HS-5 (cell line): ENCODE data around the gene MYOCOS.
"Not testable (repeated sequence)": the region's sequence is repeated elsewhere in the genome, so short reads cannot be mapped to it uniquely, and the experiment has no call there.

Experiments used
- DNase-seq: peaks from one replicate; pipeline ENCODE4 v3.0.0-alpha.2; 2012; ENCODE audit warnings: low read depth

MYOCOS gene, protein sequence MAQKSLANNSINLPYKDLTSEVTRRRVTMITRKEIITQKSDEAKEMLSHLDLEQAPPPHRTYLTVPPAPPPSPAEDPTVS

DNA sequence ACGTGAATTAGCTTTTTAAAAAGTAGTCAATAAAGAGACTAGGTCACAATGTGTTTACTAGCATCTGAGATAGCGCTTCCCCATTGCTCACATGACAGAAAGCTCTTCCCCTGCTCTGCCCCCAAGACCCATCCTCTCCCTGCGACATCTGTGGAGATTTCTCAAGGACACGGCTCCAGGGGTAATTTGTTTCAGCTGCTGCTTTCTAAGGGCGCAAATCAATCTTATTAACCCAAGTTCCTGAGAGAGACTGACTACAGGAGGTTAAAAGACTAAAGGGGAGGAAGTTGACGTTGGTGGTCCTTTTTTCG lies at the start of gene MYOCOS:
TSS of gene MYOCOS (plus strand) at position 92 of the 311 bp plus-strand sequence. CDS start 1,641 bp downstream, outside the sequence.
- no peak for DNase-seq

DNA sequence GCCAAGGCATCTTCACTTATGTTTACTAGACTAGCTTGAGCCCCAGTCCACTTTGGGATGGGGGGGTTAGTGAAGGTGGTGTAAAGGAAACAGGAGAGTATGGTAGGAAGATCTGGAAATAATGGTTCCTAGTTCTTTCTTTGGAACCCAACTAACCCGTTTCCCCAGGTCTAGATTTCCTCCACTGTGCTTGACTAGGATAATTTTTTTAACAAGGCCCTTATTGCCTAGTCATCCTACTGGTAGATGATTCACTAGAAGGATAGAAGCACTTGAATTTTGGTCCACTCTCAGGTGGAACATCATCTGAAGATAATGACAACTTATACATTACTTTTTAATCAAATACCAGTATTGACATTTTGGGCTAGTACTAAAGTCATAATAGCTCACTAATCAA lies 45.9 kb upstream of the MYOCOS start:
- DNase-seq, result no peak

DNA sequence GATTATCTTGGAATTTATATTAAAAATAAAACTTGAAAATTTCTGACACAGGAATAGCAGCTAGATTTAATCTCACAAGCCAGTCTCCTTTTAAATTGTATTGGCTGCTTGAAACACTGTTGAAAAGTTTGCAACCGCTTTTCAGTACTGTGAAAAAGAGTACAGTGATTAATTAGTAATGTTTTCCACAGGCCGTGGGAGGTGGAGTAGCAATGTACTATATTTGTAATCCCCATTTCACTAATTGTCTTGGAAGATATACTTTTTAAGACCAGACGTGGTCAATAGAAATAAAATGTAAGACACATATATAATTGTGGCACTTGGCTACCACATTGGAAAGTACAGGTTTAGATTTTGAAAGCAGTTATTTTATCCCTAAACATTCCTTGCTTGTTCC lies 40.8 kb upstream of the MYOCOS start:
- DNase-seq, result no peak

DNA sequence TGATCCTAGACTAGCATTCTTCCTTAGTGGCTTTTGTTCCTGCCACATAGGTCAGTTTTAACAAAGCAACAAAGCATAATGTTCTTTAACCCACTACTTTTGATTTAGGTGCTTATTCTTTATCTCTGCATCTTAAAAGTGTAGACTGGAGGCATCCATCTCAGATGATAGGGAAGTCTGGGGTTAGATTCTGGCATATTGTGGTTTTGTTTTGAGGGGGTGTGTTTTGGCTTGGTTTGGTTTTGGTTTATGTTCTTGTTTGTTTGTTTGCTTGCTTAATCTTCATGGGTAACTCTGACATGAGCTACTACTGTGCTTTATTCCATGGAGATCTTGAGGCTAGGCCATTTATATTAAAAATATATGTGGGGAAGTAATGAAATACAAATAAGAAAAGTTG lies 40.3 kb upstream of the MYOCOS start:
- no peak for DNase-seq

DNA sequence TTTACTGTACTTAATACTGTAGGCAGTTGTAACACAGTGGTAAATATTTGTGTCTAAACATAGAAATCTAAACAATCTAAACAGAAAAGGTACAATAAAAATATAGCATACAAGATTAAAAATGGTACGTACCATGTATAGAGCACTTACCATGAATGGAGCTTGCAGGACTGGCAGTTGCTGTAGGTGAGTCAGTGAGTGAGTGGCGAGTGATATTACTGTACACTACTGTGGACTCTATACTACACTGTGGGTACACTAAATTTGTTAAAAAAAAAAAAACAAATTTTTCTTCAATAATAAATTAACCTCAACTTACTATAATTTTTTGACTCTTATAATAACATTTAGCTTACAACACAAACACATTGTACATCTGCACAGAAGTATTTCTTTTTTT lies 39.5 kb upstream of the MYOCOS start:
- DNase-seq, result no peak

DNA sequence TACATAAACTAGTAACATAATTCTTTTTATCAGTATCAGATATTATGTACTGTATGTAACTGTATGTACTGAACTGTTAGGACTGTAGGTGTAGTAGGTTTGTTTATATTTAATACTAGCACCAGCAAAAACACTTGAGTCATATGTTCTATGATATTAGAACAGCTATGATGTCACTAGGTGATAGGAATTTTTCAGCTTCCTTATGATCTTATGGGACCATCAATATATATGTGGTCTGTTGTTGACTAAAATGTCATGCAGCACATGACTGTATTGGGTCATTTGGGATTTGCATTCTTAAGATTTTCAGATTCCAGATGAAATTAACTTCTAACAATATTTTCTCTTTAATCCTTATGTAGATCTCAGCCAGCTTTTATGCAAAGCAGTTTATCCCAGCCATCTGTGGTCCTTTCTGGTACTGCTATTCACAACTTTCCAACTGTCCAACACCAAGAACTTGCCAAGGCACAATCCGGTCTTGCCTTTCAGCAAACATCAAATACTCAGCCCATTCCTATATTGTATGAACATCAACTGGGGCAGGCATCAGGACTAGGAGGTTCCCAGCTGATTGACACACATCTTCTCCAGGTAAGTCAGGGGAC lies 38.3 kb upstream of the MYOCOS start:
- no peak for DNase-seq

DNA sequence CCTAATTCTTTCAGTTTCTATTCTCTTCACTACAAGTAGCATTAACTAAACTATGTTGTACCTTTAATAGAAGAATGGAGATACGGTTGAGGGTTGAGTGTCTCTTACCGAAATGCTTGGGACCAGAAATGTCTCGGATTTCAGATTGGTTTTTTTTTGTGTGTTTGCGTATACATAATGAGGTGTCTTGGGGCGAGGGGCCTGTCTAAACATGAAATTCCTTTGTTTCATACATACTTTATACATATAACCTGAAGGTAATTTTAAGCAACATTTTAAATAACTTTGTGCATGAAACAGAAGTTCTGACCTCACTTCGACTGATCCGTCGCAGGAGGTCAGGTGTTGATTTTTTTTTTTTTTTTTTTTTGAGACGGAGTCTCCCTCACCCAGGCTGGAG lies 36.3 kb upstream of the MYOCOS start:
- no peak for DNase-seq

DNA sequence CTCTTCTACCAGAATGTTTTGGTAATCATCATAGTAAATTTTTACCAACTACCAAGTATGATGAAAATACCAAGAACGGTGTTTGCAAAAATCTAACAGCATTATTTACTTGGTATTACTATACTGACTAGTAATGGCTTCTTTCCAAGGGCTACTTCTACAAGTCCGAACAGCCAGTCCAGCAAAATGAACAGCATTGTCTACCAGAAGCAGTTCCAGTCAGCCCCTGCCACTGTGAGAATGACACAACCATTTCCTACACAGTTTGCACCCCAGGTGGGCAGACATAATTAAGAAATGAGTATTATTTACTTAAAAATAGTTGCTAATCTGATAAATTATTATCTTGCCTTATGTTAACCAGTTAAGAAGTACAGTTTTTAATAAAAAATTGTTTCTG lies 33.8 kb upstream of the MYOCOS start:
- no peak for DNase-seq

DNA sequence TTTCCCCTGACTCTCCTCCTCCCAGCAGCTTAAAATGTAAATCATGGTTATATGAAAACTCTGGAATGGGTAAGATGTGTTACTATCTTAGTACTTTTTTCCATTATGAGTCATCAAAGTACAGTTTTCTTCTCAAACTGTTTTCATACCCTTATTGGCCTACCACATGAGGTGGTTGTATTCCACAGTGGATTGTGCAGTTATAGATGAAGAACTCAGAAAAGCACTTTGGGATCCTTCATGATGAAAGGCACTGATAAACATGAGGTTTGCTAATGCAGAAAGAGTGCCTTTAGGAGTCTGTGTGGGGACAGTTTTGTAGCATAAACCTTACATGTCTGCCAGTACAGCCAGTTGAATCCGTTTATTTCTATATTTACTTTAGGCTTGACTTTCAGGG lies 32.0 kb upstream of the MYOCOS start:
- DNase-seq, result no peak

DNA sequence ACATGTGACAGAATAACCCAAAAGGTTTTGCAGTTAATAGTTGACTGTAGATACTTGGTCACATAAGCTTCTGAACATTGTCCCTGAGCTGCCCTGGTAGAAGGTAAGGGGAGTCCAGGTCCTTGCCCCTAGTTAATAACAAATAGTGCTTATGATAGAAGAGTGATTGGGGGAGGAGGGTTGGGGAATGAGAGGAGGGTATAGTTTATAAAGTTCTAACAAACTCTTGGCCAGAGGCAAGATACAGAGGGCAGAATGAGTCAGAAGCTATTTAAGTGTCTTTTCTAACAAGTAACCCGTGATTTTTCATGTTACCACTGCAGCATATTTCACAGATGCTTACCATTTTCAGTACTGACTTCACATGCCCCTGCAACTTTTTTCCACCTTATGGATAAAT lies 26.7 kb upstream of the MYOCOS start:
- DNase-seq, result no peak

DNA sequence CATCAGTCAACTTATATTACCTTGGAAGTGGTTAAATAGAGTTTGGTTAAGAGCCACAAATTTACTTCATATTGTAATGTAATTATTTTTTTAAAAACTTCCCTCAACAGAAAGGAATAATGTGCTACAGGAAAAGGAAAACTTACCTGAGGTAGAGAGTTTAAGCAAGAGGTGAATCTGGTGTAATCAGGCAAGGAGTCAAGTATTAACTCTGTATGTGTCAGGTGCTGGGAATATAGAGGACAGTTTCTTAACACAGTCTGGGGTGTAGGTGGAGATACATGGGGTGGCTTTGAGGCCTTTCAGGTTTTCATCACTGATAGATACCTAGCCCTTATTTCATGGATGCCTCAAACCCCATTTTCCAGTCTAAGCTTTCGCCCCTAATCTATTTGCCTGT lies 25.9 kb upstream of the MYOCOS start:
- DNase-seq, result no peak

DNA sequence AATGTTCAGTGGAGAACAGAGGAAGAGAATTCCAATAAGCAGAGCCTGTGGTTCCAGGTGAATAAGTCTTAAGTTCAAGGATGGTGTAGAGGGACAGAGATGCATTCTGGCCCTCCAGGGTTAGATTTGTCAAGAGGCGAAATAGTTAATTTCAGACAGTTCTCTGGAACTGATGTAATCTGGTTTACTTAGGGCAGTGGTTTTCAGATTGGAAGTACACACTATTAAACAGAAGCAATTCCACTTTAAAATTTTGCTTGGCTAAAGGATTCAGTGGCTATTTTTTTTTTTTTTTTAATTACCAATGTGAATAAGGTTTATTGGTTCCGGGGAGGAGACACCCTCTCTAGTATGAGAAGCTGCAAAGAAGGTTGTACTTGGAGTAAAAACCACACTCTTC lies 25.3 kb upstream of the MYOCOS start:
- no peak for DNase-seq

DNA sequence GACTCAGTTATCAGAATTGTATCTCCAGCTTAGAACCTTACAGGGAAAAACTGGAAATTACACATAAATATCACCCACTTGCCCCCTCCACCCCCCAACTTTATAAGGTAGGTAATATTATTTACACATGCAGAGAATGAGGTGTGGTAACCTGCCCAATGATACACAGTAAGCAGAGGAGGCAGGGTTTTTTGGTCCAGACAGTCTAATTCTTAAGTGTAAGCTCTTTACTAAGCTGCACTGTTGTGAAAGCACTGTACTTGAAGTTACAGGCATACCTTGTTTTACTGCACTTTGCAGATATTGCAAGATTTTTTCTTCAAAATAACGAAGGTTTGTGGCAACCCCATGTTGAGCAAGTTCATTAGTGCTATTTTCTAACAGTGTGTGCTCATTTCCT lies 24.8 kb upstream of the MYOCOS start:
- no peak for DNase-seq

DNA sequence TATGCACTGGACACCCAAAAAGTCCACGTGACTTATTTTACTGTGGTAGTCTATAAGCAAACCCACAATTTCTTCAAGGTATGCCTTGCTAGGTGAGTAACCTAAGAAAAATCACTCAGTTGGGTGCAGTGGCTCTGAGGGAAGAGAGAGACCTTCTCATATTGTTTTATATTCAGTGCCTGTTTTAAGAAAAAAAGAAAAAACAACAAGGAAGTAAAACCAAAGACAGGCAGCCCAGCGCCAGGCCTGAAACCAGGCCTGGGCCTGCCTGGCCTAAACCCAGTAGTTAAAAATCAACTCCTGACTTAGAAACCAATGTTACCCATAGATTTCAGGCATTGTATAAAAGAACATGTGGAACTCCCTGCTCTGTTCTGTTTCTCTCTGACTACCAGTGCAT lies 21.7 kb upstream of the MYOCOS start:
- not testable (repeated sequence) for DNase-seq

DNA sequence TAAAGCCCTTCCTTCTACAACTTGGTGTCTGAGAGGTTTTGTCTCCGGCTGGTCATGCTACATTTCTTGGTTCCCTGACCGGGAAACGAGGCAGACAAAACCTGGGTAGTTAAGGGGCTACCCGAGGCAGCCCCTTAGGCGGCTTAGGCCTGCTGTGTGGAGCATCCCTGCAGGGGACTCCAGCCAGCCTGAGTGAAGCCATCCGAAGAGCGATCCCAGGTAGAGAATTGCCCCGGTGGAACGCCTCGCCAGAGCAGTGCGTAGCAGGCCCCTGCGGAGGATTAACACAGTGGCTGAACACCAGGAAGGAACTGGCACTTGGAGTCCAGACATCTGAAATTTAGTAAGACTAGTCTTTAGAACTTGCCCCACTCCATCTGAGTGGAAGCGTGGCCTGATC lies 21.2 kb upstream of the MYOCOS start:
- DNase-seq, result no peak

DNA sequence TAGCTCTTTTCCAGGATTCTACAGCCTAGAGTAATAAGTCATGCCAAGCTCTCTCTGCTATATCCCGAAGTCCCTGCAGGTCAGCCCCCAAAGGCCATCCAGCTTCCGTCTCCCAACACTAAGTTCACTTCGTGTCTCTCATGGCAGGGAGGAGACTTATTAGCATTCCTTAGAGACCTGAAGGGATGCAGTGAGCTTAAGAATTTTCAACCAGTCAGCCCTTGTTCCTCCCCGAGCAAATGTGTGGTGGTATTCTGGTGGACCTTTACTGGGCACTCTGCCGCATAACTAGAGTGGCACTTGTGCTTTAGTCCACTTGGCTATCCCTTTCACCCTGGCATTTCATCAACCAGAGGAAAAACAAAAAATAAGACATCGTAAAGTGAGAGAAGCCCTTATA lies 19.0 kb upstream of the MYOCOS start:
- DNase-seq, result not testable (repeated sequence)

DNA sequence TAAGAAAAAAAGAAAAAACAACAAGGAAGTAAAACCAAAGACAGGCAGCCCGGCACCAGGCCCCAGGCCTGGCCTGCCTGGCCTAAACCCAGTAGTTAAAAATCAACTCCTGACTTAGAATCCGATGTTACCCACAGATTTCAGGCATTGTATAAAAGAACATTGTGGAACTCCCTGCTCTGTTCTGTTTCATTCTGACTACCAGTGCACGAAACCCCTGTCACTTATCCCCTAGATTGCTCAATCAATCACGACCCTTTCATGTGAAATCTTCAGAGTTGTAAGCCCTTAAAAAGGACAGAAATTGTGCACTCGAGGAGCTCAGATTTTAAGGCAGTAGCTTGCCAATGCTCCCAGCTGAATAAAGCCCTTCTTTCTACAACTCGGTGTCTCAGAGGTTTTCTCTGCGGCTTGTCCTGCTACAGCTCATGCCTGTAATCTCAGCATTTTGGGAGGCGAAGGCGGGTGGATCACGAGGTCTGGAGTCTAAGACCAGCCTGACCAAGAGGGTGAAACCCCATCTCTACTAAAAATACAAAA lies 15.6 kb upstream of the MYOCOS start:
- DNase-seq, result no peak

DNA sequence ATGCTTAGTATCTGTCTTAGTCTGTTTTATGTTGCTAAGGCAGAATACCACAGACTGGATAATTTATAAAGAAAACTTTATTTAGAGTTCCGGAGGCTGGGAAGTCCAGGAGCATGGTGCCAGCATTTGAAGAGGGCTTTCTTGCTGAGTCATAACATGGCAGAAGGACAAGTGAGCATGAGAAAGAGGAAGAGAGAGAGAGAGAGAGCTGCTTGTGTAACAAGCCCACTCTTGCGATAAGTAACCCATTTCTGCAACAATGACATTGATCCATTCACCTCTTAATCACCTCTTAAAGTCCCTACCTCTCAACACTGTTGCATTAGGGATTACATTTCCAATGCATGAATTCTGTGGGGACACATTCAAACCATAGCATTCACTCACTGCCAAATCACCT lies 11.7 kb upstream of the MYOCOS start:
- no peak for DNase-seq

DNA sequence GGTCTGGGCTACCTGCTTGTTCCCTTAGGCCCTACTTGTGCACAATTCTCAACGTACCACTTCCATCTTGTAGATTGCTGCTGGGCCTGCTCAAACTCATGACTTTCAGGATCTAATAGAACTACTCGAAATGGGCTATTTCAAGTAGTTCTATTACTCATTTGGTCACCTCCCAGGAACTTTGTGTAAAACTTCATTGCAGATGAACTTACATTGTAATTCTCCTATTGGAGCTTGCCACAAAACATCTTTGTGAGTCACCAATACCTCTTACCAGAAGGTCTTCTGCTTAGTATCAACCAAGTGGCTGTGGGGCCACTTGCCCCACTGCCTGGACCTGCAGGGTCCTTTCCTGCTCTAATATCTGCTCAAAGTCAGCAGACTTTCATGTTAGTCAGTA lies 10.7 kb upstream of the MYOCOS start:
- no peak for DNase-seq

DNA sequence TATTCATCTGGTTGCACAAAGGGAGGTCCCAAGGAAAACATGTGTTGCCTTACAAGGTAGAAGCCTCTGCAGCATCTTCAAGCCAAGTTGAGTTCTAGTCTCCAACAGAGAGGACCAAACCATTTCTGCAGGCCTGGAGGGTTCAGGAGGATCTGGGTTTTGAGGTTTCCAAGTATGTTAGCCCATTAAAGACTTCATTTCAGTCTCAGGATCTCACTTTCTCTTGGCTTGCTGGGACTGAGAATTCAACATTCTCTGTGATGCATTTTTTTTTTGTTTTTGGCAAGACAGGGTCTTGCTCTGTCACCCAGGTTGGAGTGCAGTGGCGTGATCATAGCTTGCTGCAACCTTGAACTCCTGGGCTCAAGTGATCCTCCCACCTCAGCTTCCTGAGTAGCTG lies 8.8 kb upstream of the MYOCOS start:
- no peak for DNase-seq

DNA sequence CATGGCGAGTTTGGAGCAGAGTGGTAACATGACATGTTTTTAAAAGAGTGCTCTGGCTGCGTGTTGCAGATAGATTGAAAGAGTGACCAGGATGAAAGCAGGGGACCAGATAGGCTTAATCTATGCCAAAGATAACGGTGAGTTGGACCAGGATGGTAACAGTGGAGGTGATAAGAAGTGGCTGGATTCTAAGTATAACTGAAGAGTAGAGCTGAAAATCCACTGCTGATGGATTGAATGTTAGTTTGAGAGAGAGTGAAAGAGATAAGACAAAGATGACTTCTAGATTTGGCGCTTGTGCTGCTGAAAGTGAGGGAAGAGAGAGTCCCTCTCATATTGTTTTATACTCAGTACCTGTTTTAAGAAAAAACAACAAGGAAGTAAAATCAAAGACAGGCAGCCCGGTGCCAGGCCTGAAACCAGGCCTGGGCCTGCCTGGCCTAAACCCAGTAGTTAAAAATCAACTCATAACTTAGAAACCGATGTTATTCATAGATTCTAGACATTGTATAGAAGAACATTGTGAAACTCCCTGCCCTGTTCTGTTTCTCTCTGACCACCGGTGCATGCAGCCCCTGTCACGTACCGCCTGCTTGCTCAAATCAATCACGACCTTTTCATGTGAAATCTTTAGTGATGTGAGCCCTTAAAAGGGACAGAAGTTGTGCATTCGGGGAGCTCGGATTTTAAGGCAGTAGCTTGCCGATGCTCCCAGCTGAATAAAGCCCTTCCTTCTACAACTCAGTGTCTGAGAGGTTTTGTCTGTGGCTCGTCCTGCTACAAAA lies 6.7 kb upstream of the MYOCOS start:
- not testable (repeated sequence) for DNase-seq

DNA sequence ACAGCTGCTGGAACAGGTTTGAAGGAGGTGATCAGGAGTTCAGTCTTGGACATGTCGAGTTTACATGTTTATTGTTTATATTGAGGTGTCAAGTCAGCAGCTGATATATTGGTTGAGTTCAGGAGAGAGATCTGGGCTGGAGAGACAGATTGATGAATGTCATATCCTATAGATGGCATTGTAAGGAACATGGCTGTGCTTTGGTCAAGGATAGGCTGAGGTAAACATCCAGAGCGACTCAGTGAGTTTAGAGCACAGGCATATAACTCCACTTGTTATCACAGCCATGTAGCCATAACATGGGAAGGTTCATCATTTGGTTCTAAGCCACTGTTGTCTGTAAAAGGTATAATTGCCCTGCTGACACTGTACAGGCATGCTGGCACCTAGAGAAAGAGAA lies 5.5 kb upstream of the MYOCOS start:
- no peak for DNase-seq

DNA sequence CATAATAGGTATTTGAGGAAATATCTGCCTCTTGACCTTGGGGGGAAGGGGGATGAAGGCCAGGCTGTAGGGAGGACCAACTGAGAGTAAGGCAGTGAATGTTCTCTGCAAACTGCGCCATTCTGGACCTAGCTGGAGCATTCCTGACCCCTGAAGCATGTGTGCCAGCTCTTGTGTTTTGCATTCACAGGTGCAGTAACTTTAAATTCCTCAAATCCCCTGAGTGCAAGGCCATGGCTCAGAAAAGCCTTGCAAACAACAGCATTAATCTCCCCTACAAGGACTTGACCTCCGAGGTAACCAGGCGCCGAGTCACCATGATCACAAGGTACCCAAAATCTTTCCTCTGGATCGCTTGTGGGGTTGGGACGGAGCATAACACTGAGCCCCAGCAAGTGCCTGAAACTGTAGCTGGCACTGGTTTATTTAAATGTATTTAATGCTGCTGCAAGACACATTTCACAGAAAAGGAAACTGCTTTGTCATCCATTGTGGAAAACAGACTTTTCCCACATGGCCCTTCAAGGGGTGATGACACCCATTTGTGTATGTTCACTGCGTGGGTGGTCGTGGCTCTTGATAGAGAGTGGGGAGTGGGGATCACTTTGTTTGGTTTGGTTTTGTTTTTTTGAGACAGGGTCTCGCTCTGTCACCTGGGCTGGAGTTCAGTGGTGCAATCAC lies 1.7 kb downstream of the MYOCOS start:
- no peak for DNase-seq
